NCI-H526 (cell line): Measurements from ENCODE around the gene DAZAP1.
A peak's percentile ranks its signal among the peaks of the same experiment; 100 is the strongest.
"Not testable (repeated sequence)": the region's sequence is repeated elsewhere in the genome, so short reads cannot be mapped to it uniquely, and the experiment has no call there.

Source experiments
- DNase-seq, 2 experiments: peaks; one replicate each; lab custom pipeline; 2025; lab: John Stamatoyannopoulos, UW

The DAZAP1 gene

GRCh38 chr19:1411255-1412191 is 4.1 kb downstream of the DAZAP1 start:
- peak in 1 of 2 experiments; percentile 58 for DNase-seq

- no peak for DNase-seq
These were observed 5.0 kb downstream of the DAZAP1 start for GRCh38 chr19:1412323-1412923.

GRCh38 chr19:1412995-1413800 is 5.8 kb downstream of the DAZAP1 start:
- DNase-seq = peak in 1 of 2 experiments; percentile 25

GRCh38 chr19:1416014-1416841 is 8.8 kb downstream of the DAZAP1 start:
- no peak for DNase-seq

- DNase-seq = peak in 1 of 2 experiments; percentile 35
These were observed 9.8 kb downstream of the DAZAP1 start for GRCh38 chr19:1417145-1417544.

GRCh38 chr19:1417681-1418495 is 10.5 kb downstream of the DAZAP1 start:
- DNase-seq = no peak

GRCh38 chr19:1418496-1418775 is 11.1 kb downstream of the DAZAP1 start:
- DNase-seq = no peak

- no peak for DNase-seq
These were observed 11.8 kb downstream of the DAZAP1 start for GRCh38 chr19:1418951-1419738.

GRCh38 chr19:1420085-1420484 is 12.7 kb downstream of the DAZAP1 start:
- DNase-seq = not testable (repeated sequence)

- peak in 1 of 2 experiments; percentile 30 for DNase-seq
These were observed 13.2 kb downstream of the DAZAP1 start for GRCh38 chr19:1420590-1420989.

- no peak for DNase-seq
These were observed 14.0 kb downstream of the DAZAP1 start for GRCh38 chr19:1421218-1421957.

GRCh38 chr19:1421958-1422305 is 14.5 kb downstream of the DAZAP1 start:
- DNase-seq = no peak

- peak in 1 of 2 experiments; percentile 38 for DNase-seq
These were observed 15.0 kb downstream of the DAZAP1 start for GRCh38 chr19:1422360-1422759.

GRCh38 chr19:1422943-1423342 is 15.6 kb downstream of the DAZAP1 start:
- peak in 1 of 2 experiments; percentile 51 for DNase-seq

GRCh38 chr19:1423436-1424191 is 16.2 kb downstream of the DAZAP1 start:
- peak in 1 of 2 experiments; percentile 41 for DNase-seq

GRCh38 chr19:1424192-1424955 is 17.0 kb downstream of the DAZAP1 start:
- peak in 1 of 2 experiments; percentile 85 for DNase-seq

GRCh38 chr19:1425102-1425837 is 17.9 kb downstream of the DAZAP1 start:
- no peak for DNase-seq
